ENCODE measurements around the gene ZKSCAN1. TPM values are rescaled to one million over a fixed set of nuclear protein-coding genes. Genes with fewer than 3 reads are reported as not detected.

Gene ZKSCAN1
- total RNA-seq, 1 experiment from 2014 or later = 13.6 TPM

DNA sequence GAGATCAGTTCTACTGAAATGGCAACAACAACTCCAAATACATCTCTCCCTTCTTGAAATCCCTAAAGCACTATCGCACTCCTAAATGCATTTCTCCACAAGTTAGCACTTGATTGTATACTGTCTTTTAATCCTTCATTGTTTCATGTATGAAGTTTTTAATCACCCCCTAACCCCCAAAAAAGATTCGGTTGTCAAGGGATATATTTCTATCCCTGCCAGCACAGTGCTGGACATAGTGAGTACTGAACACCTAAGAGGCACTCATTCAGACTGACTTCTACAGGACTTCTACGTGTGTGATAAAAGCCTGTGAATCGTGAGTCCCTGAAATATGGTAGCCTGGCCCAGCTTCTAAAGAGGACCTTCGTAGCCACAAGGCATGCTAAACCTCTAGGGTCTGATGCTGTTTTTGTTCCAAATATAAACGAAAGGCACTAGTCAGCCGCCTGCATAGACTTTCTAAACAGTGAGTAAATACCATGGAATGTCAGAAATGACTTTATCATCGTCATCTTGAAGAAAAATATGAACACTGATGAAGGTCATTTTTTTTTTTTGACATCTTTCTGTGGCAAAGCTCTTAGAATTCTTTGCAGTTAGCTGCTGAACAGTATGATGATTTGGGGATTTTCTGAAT lies 19.6 kb downstream of the ZKSCAN1 start:
- CTCF ChIA-PET = no interaction called here
- H3K9ac ChIP-seq (ENCODE audit: low read length) = no peak overlapping the region
- DNase-seq (no peak), ATAC-seq (peak; percentile 55)
- H3K9me3 ChIP-seq (ENCODE audit: low read length) = no peaks in the 10 kb centered on the region
- BruUV-seq (replicated peaks) = no TSS peak
- no peaks in the 10 kb centered on the region for H3K4me1 ChIP-seq (ENCODE audit: insufficient read depth, low read length)
- H3K4me2 ChIP-seq (ENCODE audit: low read length) = no peak overlapping the region
- peaks cover 16% of the 10 kb centered on the region; the same call in 1 of the 2 replicates for H3K36me3 ChIP-seq (ENCODE audit: low read depth, low read length)
- intact Hi-C loops (cut with micrococcal nuclease) = no loop called here
- TF ChIP-seq, protein P1, sequence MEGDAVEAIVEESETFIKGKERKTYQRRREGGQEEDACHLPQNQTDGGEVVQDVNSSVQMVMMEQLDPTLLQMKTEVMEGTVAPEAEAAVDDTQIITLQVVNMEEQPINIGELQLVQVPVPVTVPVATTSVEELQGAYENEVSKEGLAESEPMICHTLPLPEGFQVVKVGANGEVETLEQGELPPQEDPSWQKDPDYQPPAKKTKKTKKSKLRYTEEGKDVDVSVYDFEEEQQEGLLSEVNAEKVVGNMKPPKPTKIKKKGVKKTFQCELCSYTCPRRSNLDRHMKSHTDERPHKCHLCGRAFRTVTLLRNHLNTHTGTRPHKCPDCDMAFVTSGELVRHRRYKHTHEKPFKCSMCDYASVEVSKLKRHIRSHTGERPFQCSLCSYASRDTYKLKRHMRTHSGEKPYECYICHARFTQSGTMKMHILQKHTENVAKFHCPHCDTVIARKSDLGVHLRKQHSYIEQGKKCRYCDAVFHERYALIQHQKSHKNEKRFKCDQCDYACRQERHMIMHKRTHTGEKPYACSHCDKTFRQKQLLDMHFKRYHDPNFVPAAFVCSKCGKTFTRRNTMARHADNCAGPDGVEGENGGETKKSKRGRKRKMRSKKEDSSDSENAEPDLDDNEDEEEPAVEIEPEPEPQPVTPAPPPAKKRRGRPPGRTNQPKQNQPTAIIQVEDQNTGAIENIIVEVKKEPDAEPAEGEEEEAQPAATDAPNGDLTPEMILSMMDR (conservative IDR thresholded peaks at IDR 0.05; ENCODE audit: low read depth, low read length) = no peak
- TF ChIP-seq EZH2 (IDR thresholded peaks at IDR 0.05; ENCODE audit: low read length, unreplicated experiment) = no peak
- no peak overlapping the region for H3K4me3 ChIP-seq (ENCODE audit: low read length)
- H2AFZ ChIP-seq (ENCODE audit: low read length) = no peak overlapping the region
- H3K27ac ChIP-seq (ENCODE audit: low read length) = no peak overlapping the region
- H3F3A ChIP-seq (ENCODE audit: low read length, unreplicated experiment) = no peaks in the 10 kb centered on the region
- no peaks in the 10 kb centered on the region for H4K20me1 ChIP-seq (ENCODE audit: low read length)
- no peaks in the 10 kb centered on the region for H3K79me2 ChIP-seq (ENCODE audit: low read length)
- H3K9me2 ChIP-seq (replicated peaks; ENCODE audit: low read length) = no peaks in the 10 kb centered on the region
- H3K27me3 ChIP-seq (ENCODE audit: low read length) = no peaks in the 10 kb centered on the region
- POLR2A ChIA-PET (ENCODE audit: unreplicated experiment) = no interaction called here

DNA sequence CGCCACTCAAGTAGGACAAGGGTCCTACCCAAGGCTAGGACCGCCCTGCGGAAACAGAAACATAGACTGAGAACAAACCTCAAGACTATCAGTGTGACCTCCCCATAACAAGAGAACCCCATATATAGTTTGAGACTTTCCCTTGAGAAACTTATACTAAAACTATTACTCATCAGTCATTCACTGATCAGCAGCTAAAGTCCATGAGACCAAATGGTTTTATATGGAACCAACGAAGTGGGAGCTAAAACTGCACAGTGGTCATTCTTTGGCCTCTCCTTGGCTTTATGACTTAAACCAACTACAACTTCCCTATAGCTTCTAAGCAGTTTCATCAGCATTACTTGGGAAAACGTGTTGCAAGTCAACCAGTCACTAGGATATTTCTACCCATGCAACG lies 20.5 kb downstream of the ZKSCAN1 start:
- Histone ChIP-seq H3K4me1 (ENCODE audit: insufficient read depth, low read length) (no peaks in the 10 kb centered on the region), H4K20me1 (ENCODE audit: low read length) (no peaks in the 10 kb centered on the region), H3F3A (ENCODE audit: low read length, unreplicated experiment) (no peaks in the 10 kb centered on the region), H3K4me3 (ENCODE audit: low read length) (no peak overlapping the region), H3K9ac (ENCODE audit: low read length) (no peak overlapping the region), H2AFZ (ENCODE audit: low read length) (no peak overlapping the region), H3K4me2 (ENCODE audit: low read length) (no peak overlapping the region), H3K27ac (ENCODE audit: low read length) (no peak overlapping the region), H3K27me3 (ENCODE audit: low read length) (no peaks in the 10 kb centered on the region), H3K36me3 (ENCODE audit: low read depth, low read length) (peaks cover 11% of the 10 kb centered on the region; the same call in 1 of the 2 replicates), H3K9me2 (replicated peaks; ENCODE audit: low read length) (no peaks in the 10 kb centered on the region), H3K79me2 (ENCODE audit: low read length) (no peaks in the 10 kb centered on the region), H3K9me3 (ENCODE audit: low read length) (no peaks in the 10 kb centered on the region)
- intact Hi-C loops (cut with micrococcal nuclease) = no loop called here
- TSS peak; percentile 1 for BruUV-seq (replicated peaks)
- POLR2A ChIA-PET (ENCODE audit: unreplicated experiment) = no interaction called here
- CTCF ChIA-PET = no interaction called here
- ATAC-seq (no peak), DNase-seq (no peak)
- no peak for TF ChIP-seq EZH2phosphoT487 (IDR thresholded peaks at IDR 0.05; ENCODE audit: borderline replicate concordance, low read length)
- TF ChIP-seq, protein P1 (conservative IDR thresholded peaks at IDR 0.05; ENCODE audit: low read depth, low read length) = no peak
- no peak for TF ChIP-seq EZH2 (IDR thresholded peaks at IDR 0.05; ENCODE audit: low read length, unreplicated experiment)

DNA sequence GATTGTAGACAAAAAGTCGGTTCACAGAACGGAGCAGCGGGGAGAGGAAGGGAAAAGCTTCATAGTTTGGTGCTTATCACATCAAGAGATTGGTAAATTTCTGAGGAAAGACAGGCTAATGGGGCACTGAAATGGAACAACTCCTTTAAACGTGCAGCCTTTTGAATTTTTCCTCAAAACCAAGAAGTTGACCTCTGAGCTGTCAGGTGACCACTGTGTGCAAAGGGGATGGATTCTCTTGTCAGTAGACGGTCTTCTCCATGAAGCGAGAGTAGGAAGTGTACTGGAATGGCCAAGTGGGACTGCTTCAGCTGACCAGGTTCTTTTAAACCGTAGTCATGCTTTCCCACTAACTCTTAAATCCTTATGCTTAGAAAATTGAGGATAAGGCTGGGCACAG lies 22.9 kb downstream of the ZKSCAN1 start:
- H4K20me1 ChIP-seq (ENCODE audit: low read length) = no peaks in the 10 kb centered on the region
- ChIA-PET CTCF (no interaction called here), POLR2A (ENCODE audit: unreplicated experiment) (no interaction called here)
- no peak for DNase-seq
- no peak overlapping the region for H3K4me3 ChIP-seq (ENCODE audit: low read length)
- no TSS peak for BruUV-seq (replicated peaks)
- H3F3A ChIP-seq (ENCODE audit: low read length, unreplicated experiment) = peaks cover 6% of the 10 kb centered on the region
- no peaks in the 10 kb centered on the region for H3K9me3 ChIP-seq (ENCODE audit: low read length)
- H3K79me2 ChIP-seq (ENCODE audit: low read length) = no peaks in the 10 kb centered on the region
- TF ChIP-seq, protein P1 (conservative IDR thresholded peaks at IDR 0.05; ENCODE audit: low read depth, low read length) = no peak
- no peak for TF ChIP-seq EZH2phosphoT487 (IDR thresholded peaks at IDR 0.05; ENCODE audit: borderline replicate concordance, low read length)
- TF ChIP-seq EZH2 (IDR thresholded peaks at IDR 0.05; ENCODE audit: low read length, unreplicated experiment) = no peak
- no peak overlapping the region for H3K27ac ChIP-seq (ENCODE audit: low read length)
- H3K9ac ChIP-seq (ENCODE audit: low read length) = no peak overlapping the region
- no peak for ATAC-seq
- intact Hi-C loops (cut with micrococcal nuclease) = no loop called here
- H3K27me3 ChIP-seq (ENCODE audit: low read length) = no peaks in the 10 kb centered on the region
- no peak overlapping the region for H2AFZ ChIP-seq (ENCODE audit: low read length)
- peaks cover 10% of the 10 kb centered on the region; the same call in 1 of the 2 replicates for H3K36me3 ChIP-seq (ENCODE audit: low read depth, low read length)
- H3K4me1 ChIP-seq (ENCODE audit: insufficient read depth, low read length) = peaks cover 9% of the 10 kb centered on the region
- no peak overlapping the region for H3K4me2 ChIP-seq (ENCODE audit: low read length)
- no peaks in the 10 kb centered on the region for H3K9me2 ChIP-seq (replicated peaks; ENCODE audit: low read length)

Measured in PC-3 (cell line).